GM19324 (cell line): ENCODE data around the gene RSAD1.

Experiments used
- ATAC-seq: cut with Tn5 transposase; IDR thresholded peaks from one replicate; pipeline ENCODE4 v1.9.1; 2021; ENCODE audit warnings: mild to moderate bottlenecking, moderate library complexity; ENCODE audit not compliant: unreplicated experiment, low FRiP score

RSAD1 gene

DNA sequence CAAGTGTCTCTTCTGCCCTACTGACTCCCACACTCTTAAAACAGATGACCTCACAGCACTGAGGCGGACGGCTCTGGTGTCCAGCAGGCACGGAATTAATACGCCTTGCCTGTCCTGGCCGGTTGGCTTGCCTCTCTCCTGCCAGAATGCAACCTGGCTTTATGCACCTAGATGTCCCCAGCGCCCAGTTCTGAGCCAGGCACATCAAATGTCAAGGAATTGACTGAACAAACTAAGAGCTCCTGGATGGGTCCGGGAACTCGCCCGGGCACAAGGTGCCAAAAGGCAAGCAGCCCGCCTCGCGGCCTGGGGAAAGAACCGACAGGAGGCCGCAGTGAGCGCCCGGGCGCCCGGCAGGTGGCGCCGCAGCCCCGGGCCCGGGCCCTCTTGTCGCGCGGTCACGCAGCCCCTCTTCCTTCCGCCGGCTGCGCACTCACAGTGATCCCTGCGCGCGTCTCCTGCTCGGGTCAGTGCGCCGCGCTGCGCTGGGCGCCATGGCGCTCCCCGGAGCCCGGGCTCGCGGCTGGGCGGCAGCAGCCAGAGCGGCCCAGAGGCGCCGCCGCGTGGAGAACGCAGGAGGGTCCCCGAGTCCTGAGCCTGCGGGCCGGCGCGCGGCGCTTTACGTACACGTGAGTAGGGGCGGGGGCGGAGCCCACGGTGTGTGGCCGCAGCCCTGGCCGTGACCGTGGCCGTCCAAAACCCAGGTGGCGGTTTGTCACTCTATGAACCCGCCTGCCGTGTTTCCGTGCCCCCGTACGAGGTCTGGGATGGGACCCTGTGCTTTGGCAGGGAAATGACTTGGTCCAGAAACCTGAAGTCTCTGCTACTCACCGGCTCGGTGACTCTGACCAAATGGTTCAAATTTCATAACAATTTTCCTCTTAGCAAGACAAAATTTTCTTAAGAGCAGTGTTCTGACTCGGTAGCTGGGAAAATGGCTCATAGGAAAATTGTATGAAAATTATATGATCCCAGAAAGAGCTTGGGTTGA lies at the start of gene RSAD1:
TSS of gene RSAD1 (plus strand) at position 470 of the 991 bp plus-strand sequence. CDS start at position 495, 25 bp downstream.
- peak; percentile 89 for ATAC-seq

DNA sequence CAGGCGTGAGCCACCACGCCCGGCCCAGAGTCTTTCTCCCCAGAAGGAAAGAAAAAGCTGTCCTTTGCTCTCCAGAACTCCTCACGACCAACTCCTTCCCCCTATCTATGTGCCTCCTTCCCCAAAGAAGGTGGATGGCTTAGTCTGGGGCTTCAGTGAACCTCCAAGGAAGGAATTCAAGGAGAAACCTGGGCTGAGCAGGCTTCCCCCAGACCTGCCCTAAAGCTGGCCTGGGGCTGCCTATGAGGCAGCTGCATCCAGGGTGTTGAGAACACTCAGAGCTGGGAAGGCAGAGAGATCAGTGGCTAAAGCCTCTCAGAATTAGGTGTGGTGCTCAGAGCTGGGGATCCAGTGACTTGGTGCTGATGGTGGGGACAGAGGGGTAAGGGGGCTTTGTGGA lies 48.9 kb upstream of the RSAD1 start:
- ATAC-seq, result no peak

DNA sequence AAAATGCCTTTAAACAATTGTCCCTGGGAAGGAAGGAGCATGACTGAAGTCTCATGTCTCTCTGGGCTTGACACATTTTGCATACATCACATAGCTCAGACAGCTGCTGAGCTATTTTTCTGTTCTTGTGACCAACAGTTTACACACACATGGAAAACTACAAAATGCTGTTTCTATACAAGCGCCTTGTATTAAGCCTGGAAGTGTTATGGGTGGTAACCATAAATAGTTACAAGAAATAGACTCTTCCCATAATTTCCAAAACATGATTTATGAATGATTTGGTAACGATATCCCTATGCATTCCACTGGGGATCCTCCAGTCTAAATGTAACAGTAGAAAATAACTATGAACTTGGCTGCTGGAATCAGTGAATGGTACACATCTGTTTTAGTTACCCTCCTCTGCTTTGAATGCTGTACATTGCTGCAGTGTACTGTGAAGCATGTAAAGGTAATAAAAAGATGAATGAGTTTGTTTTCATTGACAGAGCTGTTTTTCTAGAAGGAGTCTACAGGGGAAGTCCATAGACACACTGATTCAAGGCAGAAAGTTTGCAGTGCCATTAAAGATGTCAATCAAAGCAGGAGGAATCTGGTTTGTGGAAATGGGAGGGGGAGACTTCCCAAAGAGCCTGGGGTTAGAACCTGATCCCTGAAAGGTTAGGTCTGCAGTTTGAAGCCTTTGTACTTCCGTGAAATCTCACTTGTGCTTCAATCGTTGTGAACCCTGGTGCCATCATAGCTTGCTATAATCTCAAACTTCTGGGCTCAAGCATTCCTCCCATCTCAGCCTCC lies 47.6 kb upstream of the RSAD1 start:
- ATAC-seq, result no peak

DNA sequence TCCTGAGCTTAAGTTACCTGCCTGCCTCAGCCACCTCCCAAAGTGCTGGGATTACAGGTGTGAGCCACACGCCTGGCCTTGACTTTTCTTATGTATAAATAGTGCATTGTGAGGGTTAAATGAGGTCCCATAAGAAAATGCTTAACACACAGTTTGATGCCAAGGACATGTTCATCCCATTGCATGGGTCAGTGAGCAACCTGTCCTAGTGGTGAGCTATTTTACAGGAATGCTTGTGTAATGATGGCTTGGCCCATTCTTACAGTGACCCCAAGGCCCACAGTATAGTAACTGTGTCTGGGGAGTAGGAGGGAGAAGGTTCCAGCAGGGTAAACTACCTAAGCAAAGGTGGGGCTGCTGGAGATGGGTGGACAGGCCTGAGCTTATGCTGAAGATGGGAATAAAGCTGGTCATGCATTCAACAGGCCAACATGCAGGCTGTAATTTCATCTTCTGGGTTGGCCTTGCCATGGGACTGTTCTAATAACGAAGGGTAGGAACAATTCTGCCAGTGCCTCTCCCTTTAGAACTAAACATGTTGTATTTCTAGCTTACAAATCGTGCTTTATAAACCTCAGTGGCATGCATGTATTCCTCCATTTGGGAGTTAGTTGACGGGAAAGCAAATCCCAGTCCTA lies 46.4 kb upstream of the RSAD1 start:
- no peak for ATAC-seq

DNA sequence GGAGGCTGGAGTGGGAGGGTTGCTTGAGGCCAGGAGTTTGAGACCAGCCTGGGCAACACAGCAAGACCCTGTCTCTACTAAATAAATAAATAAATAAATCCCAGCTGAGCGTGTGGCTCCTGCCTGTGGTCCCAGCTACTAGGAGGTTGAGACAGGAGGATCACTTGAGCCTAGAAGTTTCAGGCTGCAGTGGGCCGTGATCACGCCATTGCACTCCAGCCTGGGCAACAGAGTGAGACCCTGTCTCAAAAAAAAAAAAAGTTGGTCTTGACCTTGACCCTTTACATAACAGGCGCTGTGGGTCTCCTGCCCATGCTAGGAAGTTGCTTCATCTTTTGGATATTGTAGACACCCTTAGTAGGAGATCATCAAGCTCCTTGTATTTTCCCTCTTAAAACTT lies 41.3 kb upstream of the RSAD1 start:
- ATAC-seq, result no peak

DNA sequence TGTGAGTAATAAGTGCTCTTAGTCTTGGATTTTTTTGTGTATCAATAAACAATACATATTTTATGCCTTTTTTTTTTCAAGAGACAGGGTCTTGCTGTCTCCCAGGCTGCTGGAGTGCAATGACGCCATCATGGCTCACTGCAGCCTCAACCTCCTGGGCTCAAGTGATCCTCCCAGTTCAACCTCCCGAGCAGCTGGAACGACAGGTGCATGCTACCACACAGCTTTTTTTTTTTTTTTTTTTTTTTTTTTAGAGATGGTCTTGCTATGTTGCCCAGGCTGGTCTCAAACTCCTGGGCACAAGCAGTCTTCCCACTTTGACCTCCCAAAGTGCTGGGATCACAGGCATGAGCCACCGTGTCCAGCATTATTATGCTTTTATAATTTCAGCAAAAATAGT lies 39.7 kb upstream of the RSAD1 start:
- ATAC-seq, result no peak

DNA sequence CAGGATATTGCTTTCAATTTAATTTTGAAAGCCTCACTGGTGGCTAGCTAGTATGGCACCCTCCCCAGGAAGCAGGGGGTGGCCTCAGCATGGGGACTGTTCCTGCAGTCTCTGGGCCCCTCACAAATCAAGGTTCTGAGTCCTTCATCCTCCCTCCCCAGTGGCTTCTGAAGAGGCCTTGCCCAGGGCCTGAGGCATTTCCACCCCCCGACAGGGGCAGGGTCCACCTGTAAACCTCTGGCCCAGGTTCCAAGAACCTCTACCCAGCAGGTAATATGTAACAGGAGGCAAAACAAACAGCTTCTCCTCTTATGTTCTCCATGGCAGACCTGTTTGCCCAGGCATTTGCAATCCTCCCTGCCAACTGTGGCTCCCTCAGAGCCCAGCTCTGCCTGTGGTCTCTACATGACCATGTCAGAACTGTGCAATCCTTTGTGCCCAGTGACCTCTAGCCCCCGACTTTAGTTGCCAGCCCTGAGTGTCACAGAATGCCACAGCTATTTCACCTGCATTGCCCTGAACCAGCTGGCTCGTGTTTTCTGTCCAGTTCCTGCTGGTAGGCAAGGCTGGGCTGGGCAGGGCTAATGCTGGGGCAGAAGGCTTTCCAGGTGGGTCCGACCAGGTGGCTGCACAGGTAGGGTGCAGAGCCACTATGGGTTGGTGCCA lies 38.4 kb upstream of the RSAD1 start:
- no peak for ATAC-seq

DNA sequence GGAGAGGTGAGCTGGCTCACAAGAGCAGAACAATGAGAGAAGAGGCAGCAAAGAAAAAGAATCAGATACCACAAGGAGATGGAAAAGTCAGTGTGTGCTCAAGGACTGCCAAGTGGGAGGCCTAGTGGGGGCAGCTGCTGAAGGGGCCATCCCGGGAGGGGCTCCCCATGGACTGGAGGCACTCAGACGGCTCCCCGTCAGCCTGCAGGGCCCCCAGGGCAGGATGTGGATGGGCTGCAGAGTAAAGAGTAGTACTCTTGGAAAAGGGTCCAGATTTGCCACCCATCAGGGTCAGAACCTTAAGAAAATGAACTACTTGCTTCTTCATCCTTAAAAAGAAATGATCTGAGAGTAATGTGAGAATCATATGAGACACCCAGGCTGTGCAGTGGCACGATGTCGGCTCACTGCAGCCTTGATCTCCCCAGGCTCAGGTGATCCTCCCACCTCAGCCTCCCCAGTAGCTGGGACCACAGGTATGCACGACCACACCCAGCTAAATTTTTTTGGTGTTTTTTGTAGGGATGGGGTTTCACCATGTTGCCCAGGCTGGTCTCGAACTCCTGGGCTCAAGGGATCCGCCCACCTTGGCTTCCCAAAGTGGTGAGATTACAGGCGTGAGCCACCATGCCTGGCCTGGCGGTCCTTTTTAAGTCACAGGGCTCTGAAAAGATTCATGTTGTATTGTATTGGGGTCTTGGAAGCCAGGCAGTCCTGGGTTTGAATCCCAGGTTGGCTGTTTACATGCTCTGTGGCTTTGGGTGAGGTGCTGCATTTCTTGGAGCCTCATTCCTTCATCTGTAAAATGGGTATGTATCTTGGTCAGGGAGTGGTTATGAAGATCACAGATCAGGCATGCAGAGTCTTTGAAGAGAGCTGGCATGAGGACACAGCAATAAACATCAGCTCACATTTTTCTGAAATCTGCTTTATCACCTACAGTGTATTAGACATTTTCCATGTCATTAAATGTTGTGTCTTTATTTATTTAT lies 37.5 kb upstream of the RSAD1 start:
- no peak for ATAC-seq

DNA sequence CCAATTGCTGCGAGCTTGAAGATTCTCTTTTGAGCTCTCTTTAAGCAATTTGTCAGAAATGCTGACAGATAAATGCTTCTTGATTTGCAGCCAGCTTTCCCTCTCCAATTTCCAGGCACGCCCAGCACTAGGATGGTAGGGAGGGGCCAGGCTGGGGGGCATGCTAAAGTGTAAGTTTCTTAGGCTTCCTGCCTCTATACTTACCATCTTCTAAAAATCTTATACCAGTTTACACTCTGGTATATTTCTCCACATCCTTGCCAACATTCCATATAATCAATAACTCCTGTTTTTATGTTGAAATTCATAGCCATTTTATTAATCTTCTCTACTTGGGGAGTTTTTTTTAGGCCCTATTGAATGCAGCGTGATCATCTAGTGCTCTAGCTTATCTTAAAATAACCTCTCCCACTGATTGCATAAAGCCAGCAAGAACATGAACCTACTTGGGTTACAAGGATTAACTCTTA lies 35.1 kb upstream of the RSAD1 start:
- no peak for ATAC-seq

DNA sequence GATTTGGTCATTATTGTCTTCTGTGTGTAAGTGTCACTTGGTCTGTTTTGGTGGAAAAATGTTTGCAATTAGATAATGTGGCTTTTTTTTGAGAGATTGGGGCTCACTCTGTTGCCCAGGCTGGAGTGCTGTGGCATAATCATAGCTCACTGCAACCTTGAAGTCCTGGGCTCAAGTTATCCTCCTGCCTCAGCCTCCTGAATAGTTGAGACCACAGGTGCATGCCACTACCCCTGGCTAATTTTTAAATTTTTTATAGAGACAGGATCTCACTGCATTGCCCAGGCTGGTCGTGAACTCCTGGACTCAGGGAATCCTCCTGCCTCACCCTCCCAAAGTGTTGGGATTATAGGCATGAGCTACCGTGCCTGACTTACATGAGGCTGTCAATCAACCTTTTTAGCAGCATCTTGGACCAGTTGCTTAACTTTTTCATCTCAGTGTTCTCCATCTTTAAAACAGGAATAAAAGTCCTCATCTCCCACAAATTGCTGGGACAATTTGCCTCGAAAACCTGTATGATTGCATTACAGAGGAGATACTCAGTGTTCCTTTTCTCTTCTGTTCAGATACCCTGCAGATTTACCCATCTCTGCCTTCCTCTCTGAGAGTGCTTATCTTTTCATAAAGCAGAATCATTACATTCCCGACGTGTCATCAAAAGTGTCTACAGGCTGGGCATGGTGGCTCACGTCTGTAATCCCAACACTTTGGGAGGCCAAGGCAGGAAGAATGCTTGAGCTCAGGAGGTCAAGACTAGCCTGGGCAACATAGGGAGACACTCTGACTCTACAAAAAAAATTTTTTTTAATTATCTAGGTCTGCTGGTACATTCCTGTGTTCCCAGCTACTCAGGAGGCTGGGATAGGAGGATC lies 33.6 kb upstream of the RSAD1 start:
- ATAC-seq, result no peak

DNA sequence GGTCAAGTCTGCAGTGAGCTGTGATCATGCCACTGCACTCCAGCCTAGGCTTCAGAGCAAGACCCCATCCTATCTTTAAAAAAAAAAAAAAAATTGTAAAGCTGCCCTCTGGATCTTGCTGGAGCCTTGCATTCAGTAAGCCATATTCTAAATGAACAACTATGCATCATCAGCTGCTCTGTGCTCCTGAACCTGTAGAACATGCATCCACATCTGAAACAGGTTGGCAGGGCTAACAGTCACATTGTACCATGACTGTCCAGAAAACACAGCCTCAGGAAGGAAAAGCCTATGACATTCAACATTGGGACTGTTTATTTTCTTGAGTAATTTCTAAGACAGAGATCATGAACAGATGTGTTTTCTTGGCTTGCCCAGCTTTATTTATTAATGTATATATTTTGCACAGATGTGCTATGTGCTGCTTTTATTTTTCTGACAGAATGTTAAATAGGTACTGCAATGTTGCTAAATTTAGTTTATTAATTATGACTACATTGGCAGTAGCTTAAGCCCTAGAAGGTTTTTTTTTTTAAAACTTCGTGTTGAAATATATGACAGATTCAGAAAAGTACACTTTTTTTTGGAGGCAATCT lies 32.8 kb upstream of the RSAD1 start:
- ATAC-seq, result no peak

DNA sequence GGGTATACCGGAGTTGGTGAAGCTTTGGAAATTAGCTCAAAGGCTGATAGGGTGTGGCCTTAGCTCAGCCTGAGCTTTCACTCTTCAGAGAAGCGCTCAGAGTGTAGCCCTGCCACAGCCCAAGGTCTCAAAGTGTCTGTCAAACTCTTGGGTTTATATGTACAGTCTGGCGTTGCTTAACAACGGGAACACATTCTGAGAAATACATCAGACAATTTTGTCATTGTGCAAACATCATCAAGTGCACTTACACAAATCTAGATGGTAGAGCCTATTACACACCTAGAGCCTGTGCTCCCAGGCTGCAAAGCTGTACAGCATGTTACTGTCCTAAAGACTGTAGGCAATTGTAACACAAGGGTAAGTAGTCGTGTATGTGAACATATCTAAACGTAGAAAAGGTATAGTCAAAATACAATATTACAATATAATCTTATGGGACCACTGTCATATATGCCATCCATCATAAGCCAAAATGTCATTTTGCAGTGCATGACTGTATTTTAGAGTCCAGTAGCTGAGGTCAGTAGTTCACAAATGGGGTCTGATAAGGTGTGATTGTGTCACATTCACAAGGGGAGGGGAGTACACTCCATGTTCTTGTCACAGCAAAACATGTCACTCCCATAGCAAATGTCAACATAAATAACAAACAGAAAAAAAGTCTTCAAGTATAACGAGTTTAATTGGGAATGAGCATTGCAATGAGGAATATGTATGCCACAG lies 30.6 kb upstream of the RSAD1 start:
- ATAC-seq, result no peak

DNA sequence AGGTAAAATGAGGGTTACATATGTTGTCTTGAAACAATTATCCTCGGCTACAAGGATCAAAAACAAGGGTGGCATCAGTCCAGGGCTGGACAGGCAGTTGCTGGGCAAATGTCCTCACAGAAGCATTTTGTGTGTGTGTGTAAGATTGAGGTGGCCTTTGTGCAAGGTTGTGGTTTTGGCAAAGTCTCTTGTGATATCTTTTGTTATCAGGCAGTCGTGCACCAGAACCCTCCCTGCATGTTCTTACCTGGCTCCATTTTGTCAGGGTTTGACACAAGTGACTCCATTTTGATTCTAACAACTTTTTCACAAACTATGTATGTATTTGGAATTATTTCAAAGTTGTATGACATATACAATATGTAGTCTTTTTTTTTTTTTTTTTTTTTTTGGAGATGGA lies 30.0 kb upstream of the RSAD1 start:
- no peak for ATAC-seq

DNA sequence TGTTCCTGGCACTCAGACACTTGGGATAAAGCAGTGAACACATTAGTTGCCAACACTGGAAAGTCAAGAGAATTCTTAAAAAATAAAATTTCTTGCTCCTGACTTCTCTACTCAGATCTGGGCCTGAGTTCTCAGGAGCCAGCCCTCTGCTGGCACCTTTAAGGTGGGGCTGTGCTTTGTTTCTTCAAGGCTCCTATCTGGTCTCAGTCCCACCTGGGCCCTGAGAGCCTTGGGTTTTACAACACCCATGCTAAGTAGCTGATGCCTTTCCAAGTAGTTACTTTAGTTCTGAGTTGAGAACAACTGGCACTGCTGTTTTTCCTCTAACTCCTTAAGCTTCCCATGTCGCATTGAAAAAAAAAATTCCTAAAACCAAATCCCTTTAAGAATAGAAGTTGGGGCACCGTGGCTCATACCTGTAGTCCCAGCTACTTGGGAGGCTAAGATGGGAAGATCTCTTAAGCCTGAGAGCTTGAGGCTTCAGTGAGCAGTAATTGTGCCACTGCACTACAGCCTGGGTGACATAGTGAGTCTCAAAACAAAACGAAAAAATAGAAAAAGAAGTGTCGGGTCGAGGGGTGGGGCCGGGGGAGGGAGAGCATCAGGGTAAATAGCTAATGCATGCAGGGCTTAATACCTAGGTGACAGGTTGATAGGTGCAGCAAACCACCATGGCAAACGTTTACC lies 26.6 kb upstream of the RSAD1 start:
- ATAC-seq, result no peak

DNA sequence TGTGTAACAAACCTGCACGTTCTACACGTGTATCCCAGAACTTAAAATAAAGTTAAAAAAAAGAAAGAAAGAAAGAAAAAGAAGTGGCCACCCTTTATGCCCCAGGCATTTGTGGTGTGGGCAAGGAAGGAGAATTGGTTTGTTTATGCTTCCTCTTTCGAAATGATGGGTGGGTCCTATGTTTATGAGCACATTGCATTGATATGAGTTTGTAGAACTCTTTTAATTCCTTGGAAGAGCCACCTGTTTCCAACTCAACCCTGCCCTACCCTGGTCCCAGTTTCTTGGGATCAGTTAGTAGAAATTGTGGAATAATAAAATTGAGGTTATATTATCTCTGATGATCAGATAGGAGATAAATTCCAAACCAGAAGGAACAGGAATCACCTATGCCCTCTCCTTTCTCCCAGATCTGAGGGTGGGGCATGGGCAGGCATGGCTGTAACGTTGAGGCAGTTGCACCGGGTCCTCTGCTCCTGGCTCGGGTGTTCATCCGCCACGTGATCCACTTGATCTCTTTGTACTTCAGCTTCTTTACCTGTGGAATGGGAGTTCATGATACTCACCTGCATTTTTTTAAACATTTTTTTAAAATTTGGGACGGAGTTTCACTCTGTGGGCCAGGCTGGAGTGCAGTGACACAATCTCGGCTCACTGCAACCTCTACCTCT lies 25.9 kb upstream of the RSAD1 start:
- ATAC-seq, result no peak

DNA sequence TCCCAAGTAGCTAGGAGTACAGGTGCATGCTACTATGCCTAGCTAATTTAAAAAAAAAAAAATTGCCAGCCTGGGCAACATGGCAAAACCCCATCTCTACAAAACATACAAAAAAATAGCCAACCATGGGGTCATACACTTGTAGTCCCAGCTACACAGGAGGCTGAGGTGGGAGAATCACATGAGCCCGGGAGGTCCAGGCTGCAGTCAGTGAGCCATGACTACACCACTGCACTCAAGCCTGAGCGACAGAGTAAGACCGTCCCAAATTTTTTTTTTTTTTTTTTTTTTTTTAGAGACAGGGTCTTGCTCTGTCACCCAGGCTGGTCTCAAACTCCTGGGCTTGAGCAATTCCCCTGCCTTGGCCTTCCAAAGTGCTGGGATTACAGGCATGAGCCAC lies 24.8 kb upstream of the RSAD1 start:
- no peak for ATAC-seq
